B cell (primary cell): ENCODE measurements around the gene PTH2R. TPM values are rescaled to one million over a fixed set of nuclear protein-coding genes. Genes with fewer than 3 reads are reported as not detected.

Experiments
- ATAC-seq: fragments of 200-7000 bp; cut with Tn5 transposase; one replicate; pipeline ENCODE4 v1.10.0; 2021; ENCODE audit warnings: low read depth, mild to moderate bottlenecking, moderate number of reproducible peaks, moderate library complexity
- CTCF ChIA-PET: fragments of 350-600 bp; sonication (Branson Sonifier 250); formaldehyde crosslinking; loops from one replicate; lab custom pipeline; 2021; ENCODE audit warnings: antibody characterized with exemption, inconsistent platforms; lab: Charles Lee
- POLR2A ChIA-PET: fragments of 350-600 bp; sonication (Branson Sonifier 250); formaldehyde crosslinking; loops from one replicate; lab custom pipeline; 2021; ENCODE audit warnings: antibody characterized with exemption; lab: Charles Lee
- DNase-seq: peaks from one replicate; pipeline ENCODE4 v3.0.0; 2013
- H2AFZ ChIP-seq: 2 replicates; pipeline ENCODE4 v1.6.1; 2012; ENCODE audit warnings: mild to moderate bottlenecking, low read depth, low read length; ENCODE audit not compliant: insufficient read depth, poor library complexity, severe bottlenecking
- H3K27ac ChIP-seq, 2 donors: 1 replicate in 1 of 2; 2 replicates in 1 of 2; pipeline ENCODE4 v1.5.1; 2012 to 2013; ENCODE audit warnings: low read length in 2 of 2, mild to moderate bottlenecking in 2 of 2, moderate library complexity in 1 of 2
- H3K27me3 ChIP-seq, 4 experiments: fragments of 200-600 bp in 1 of 4; sonication (generic) in 1 of 4; replicated peaks in 1 of 4; 1 replicate in 2 of 4; 2 replicates in 2 of 4; pipeline versions ENCODE4 v1.6.1 to v1.7.0; 2013 to 2016; ENCODE audit warnings: low read length in 3 of 4, mild to moderate bottlenecking in 2 of 4, mixed read lengths in 1 of 4, moderate library complexity in 1 of 4; ENCODE audit not compliant: insufficient read depth in 4 of 4, control insufficient read depth in 3 of 4; ENCODE audit errors: control extremely low read depth in 1 of 4
- H3K36me3 ChIP-seq, 2 experiments: replicated peaks in 1 of 2; 1 replicate in 1 of 2; 2 replicates in 1 of 2; pipeline versions ENCODE4 v1.6.1 to v1.7.1; 2013; ENCODE audit warnings: low read length in 1 of 2; ENCODE audit not compliant: insufficient read depth in 2 of 2, control insufficient read depth in 1 of 2; ENCODE audit errors: control extremely low read depth in 1 of 2, extremely low read depth in 1 of 2
- H3K4me1 ChIP-seq, 2 donors: fragments of 200-600 bp in 1 of 2; sonication (generic) in 1 of 2; 1 replicate in 1 of 2; 2 replicates in 1 of 2; pipeline versions ENCODE4 v1.5.1 to v1.6.1; 2013 to 2017; ENCODE audit warnings: low read length in 2 of 2; ENCODE audit not compliant: control insufficient read depth in 2 of 2, insufficient read depth in 2 of 2
- H3K4me2 ChIP-seq: replicated peaks from 2 replicates; pipeline ENCODE3; 2012; ENCODE audit warnings: mild to moderate bottlenecking, low read depth, low read length; ENCODE audit not compliant: poor library complexity, severe bottlenecking
- H3K4me3 ChIP-seq, 5 experiments: fragments of 200-600 bp in 1 of 5; sonication (generic) in 1 of 5; 1 replicate in 3 of 5; 2 replicates in 2 of 5; pipeline versions ENCODE4 v1.5.1 to v1.7.0; 2011 to 2016; ENCODE audit warnings: low read length in 4 of 5, mild to moderate bottlenecking in 4 of 5, low read depth in 2 of 5, control low read depth in 1 of 5, moderate library complexity in 1 of 5; ENCODE audit not compliant: insufficient read depth in 1 of 5; ENCODE audit errors: control extremely low read depth in 1 of 5, extremely low read depth in 1 of 5
- H3K79me2 ChIP-seq: fragments of 200-600 bp; sonication (generic); one replicate; pipeline ENCODE4 v1.6.0; 2016; ENCODE audit warnings: low read length; ENCODE audit not compliant: control insufficient read depth, insufficient read depth
- H3K9ac ChIP-seq: fragments of 200-600 bp; sonication (generic); 2 replicates; pipeline ENCODE4 v1.6.1; 2017; ENCODE audit warnings: mild to moderate bottlenecking, low read length, moderate library complexity
- H3K9me3 ChIP-seq, 3 donors: one replicate each; pipeline versions ENCODE4 v1.6.1 to v1.7.1; 2013; ENCODE audit warnings: low read length in 2 of 3; ENCODE audit not compliant: control insufficient read depth in 2 of 3, insufficient read depth in 1 of 3; ENCODE audit errors: control extremely low read depth in 1 of 3
- H4K20me1 ChIP-seq: 2 replicates; pipeline ENCODE4 v1.6.0; 2012; ENCODE audit warnings: mild to moderate bottlenecking, low read length; ENCODE audit not compliant: insufficient read depth, control insufficient read depth, poor library complexity, severe bottlenecking
- H3K27ac Mint-ChIP-seq: one replicate; pipeline ENCODE4 v1.8.0; 2021; ENCODE audit warnings: mixed read lengths
- H3K27me3 Mint-ChIP-seq: one replicate; pipeline ENCODE4 v1.8.0; 2021; ENCODE audit warnings: mixed read lengths
- H3K4me1 Mint-ChIP-seq: one replicate; pipeline ENCODE4 v1.8.0; 2021; ENCODE audit warnings: mixed read lengths
- H3K4me3 Mint-ChIP-seq: one replicate; pipeline ENCODE4 v1.8.0; 2021; ENCODE audit warnings: mixed read lengths
- H3K9me3 Mint-ChIP-seq: one replicate; pipeline ENCODE4 v1.8.0; 2022; ENCODE audit warnings: mixed read lengths; ENCODE audit not compliant: insufficient read depth
- EZH2 ChIP-seq: IDR thresholded peaks from 2 replicates; pipeline ENCODE4 v1.6.1; 2012; ENCODE audit warnings: borderline replicate concordance, low read depth, mild to moderate bottlenecking, moderate library complexity, low read length; ENCODE audit not compliant: insufficient read depth, poor library complexity, severe bottlenecking
- WGBS: methylation state at CpG from one replicate; pipeline ENCODE4 v1.1.5; 2013; ENCODE audit warnings: missing lambda C conversion rate; ENCODE audit not compliant: insufficient coverage; 5-methylcytosine and 5-hydroxymethylcytosine counted together
- intact Hi-C: fragments of 100-400 bp; cut with micrococcal nuclease; formaldehyde crosslinking; loops from one replicate; pipeline ENCODE4 v1.10.0; 2022
- polyA plus RNA-seq: library from polyadenylated mRNA; depleted of rRNA; stranded (reverse); fragments of >200 nt; gene quantifications from 2 replicates; pipeline ENCODE4 v1.2.3, GENCODE V29; 2012
- total RNA-seq, 2 donors: library from RNA; stranded (reverse); fragments of 120-200 nt in 1 of 2; gene quantifications; 1 replicate in 1 of 2; 2 replicates in 1 of 2; pipeline versions ENCODE4 v1.2.3 to v1.2.4, GENCODE V29; 2013 to 2022
- TF ChIP-seq, protein P1 (sequence below): fragments of 200-600 bp; IDR thresholded peaks from one replicate; pipeline ENCODE4 v1.8.0; 2022; ENCODE audit warnings: antibody characterized with exemption, mild to moderate bottlenecking

Gene PTH2R
- total and polyA plus RNA-seq, 2 donors (not counting 1 experiment from before 2014, with no cell fraction given) = 0.34 to 0.84 TPM

DNA sequence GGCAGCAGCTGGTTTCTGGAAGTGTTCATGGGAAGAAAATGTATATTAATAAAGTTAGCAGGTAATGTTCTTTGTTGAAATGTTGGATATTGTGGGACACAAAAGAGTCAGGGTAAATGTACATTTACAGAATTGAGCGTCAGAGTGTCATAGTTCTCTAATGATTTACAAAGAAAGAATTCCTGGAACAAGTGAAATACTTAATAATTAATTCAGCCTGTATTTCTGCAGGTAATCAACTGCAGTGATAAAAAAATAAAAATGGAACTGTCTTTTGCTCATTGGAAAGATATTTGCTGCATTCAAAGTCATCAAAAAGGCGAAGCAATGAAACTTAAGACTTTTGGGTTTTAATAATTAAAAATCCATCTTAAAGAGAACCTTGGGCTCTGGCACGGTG is 27.4 kb upstream of the PTH2R start:
- WGBS = no CpG with 5 or more reads among the region's 3 CpGs
- ATAC-seq (no peak), DNase-seq (no peak)

DNA sequence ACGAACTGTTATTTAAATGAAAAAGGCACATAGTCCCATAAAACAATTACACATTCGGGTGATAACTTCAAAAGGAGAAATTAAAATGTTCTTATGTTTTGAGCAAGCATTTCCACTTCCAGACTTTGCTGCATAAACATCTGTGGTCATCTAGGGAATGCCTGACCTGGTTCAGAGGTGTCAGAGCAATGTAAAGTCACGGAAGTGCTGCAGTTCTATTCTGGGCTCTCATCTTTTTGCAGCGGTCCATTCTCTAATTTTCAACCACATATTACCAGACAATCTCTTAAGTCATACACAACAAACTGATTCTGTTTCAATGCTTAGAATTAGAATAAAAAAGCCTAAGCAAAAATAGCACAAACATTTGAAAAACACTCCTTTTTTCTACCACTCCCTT is 22.0 kb upstream of the PTH2R start:
- no peaks in the 10 kb centered on the region for H3K9me3 ChIP-seq
- WGBS = 81% methylated on average over 2 of the region's 4 CpGs
- CTCF ChIA-PET = no interaction called here
- Mint-ChIP-seq H3K4me1 (no peaks in the 10 kb centered on the region), H3K4me3 (no peak overlapping the region), H3K27ac (no peak overlapping the region), H3K27me3 (peaks cover 47% of the 10 kb centered on the region), H3K9me3 (no peaks in the 10 kb centered on the region)
- intact Hi-C loops = no loop called here
- H3K4me2 ChIP-seq = no peak overlapping the region
- H3K27ac ChIP-seq = no peak overlapping the region
- no peaks in the 10 kb centered on the region for H4K20me1 ChIP-seq
- no peaks in the 10 kb centered on the region for H3K79me2 ChIP-seq
- TF ChIP-seq, protein P1, sequence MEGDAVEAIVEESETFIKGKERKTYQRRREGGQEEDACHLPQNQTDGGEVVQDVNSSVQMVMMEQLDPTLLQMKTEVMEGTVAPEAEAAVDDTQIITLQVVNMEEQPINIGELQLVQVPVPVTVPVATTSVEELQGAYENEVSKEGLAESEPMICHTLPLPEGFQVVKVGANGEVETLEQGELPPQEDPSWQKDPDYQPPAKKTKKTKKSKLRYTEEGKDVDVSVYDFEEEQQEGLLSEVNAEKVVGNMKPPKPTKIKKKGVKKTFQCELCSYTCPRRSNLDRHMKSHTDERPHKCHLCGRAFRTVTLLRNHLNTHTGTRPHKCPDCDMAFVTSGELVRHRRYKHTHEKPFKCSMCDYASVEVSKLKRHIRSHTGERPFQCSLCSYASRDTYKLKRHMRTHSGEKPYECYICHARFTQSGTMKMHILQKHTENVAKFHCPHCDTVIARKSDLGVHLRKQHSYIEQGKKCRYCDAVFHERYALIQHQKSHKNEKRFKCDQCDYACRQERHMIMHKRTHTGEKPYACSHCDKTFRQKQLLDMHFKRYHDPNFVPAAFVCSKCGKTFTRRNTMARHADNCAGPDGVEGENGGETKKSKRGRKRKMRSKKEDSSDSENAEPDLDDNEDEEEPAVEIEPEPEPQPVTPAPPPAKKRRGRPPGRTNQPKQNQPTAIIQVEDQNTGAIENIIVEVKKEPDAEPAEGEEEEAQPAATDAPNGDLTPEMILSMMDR = no peak
- TF ChIP-seq EZH2 = no peak
- H3K27me3 ChIP-seq = peaks cover 0 to 10% (median 7%) of the 10 kb centered on the region in 4 experiments
- H3K4me1 ChIP-seq = no peaks in the 10 kb centered on the region
- no peak overlapping the region for H3K4me3 ChIP-seq
- no peak for DNase-seq
- H3K36me3 ChIP-seq = no peaks in the 10 kb centered on the region
- no peak for ATAC-seq
- H2AFZ ChIP-seq = no peak overlapping the region
- POLR2A ChIA-PET = no interaction called here
- H3K9ac ChIP-seq = no peak overlapping the region

More for the DNA sequence above, 27.4 kb upstream of the PTH2R start:
- Histone ChIP-seq H3K4me3 (no peak overlapping the region), H2AFZ (no peak overlapping the region), H3K27me3 (peaks cover 0 to 6% (median 6%) of the 10 kb centered on the region in 4 experiments), H3K9ac (no peak overlapping the region), H3K27ac (no peak overlapping the region), H3K4me1 (no peaks in the 10 kb centered on the region), H3K36me3 (no peaks in the 10 kb centered on the region), H3K79me2 (no peaks in the 10 kb centered on the region), H4K20me1 (no peaks in the 10 kb centered on the region), H3K4me2 (no peak overlapping the region), H3K9me3 (no peaks in the 10 kb centered on the region)
- Mint-ChIP-seq H3K4me1 (no peaks in the 10 kb centered on the region), H3K9me3 (no peaks in the 10 kb centered on the region), H3K27me3 (peaks cover 41% of the 10 kb centered on the region), H3K27ac (no peak overlapping the region), H3K4me3 (no peak overlapping the region)
- CTCF ChIA-PET = interaction anchor here (0.6 kb wide), 1 partner anchor 1829 kb away, joined by 3 read pairs; no protein-coding TSS in a partner anchor
- TF ChIP-seq EZH2 = no peak
- TF ChIP-seq, protein P1 = no peak
- intact Hi-C loops = no loop called here
- POLR2A ChIA-PET = no interaction called here
